ENCODE results near the gene HDDC3.

Gene HDDC3

DNA sequence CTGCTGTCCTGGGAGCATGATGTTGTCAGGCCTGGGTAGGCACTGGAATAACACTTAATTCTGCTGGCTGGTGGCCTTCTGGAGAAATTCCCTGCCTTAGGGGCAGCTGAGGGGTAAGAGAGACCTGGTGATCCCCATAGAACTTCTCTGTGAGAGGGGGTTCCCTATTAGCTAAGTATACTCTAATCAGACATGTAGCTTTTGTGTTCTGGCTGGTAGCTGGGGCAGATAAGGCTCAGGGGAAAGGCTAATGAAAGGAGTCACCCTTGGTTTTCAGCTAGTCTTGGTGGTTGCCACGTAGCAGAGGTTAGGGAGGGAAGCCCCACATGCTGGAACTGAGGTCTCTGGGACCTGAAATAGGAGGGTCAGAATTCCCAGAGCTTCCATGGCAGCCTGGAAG is 952 bp upstream of the HDDC3 start:
- Histone ChIP-seq H3K27ac (replicated peaks) (no peak overlapping the region), H3K27me3 (ENCODE audit: insufficient read depth, poor library complexity, severe bottlenecking) (no peaks in the 10 kb centered on the region), H3K4me3 (replicated peaks; ENCODE audit: insufficient read depth, low read length) (no peak overlapping the region)
- TF ChIP-seq POLR2AphosphoS5 (IDR thresholded peaks at IDR 0.05; ENCODE audit: low read depth) = no peak
- no peak for DNase-seq (ENCODE audit: low read depth in 1 of 2, low spot score in 1 of 2)

GRCh38 chr15:90932660-90932991 is 277 bp upstream of the HDDC3 start:
- Histone ChIP-seq H3K4me3 (replicated peaks; ENCODE audit: insufficient read depth, low read length) (peak overlapping the region; percentile 75; the same call in 1 of the 2 replicates), H3K27me3 (ENCODE audit: insufficient read depth, poor library complexity, severe bottlenecking) (no peaks in the 10 kb centered on the region), H3K27ac (replicated peaks) (peak overlapping the region; percentile 93)
- DNase-seq (ENCODE audit: low read depth in 1 of 2, low spot score in 1 of 2) = no peak
- no peak for TF ChIP-seq REST (IDR thresholded peaks at IDR 0.05; ENCODE audit: insufficient replicate concordance, low read depth)
- TF ChIP-seq SPI1 (IDR thresholded peaks at IDR 0.05; ENCODE audit: borderline replicate concordance, low read depth) = peak; percentile 48; the same call in 1 of the 2 replicates

GRCh38 chr15:90931575-90931827 is 848 bp downstream of the HDDC3 start:
- peak overlapping the region; percentile 93 for H3K27ac ChIP-seq (replicated peaks)
- no peaks in the 10 kb centered on the region for H3K27me3 ChIP-seq (ENCODE audit: insufficient read depth, poor library complexity, severe bottlenecking)
- DNase-seq (ENCODE audit: low read depth in 1 of 2, low spot score in 1 of 2) = no peak
- no peak for TF ChIP-seq SPI1 (IDR thresholded peaks at IDR 0.05; ENCODE audit: borderline replicate concordance, low read depth)
- TF ChIP-seq GABPA (IDR thresholded peaks at IDR 0.05; ENCODE audit: low read depth) = no peak
- no peak for TF ChIP-seq POLR2AphosphoS5 (IDR thresholded peaks at IDR 0.05; ENCODE audit: low read depth)
- no peak for TF ChIP-seq REST (IDR thresholded peaks at IDR 0.05; ENCODE audit: insufficient replicate concordance, low read depth)
- TF ChIP-seq, protein P1, sequence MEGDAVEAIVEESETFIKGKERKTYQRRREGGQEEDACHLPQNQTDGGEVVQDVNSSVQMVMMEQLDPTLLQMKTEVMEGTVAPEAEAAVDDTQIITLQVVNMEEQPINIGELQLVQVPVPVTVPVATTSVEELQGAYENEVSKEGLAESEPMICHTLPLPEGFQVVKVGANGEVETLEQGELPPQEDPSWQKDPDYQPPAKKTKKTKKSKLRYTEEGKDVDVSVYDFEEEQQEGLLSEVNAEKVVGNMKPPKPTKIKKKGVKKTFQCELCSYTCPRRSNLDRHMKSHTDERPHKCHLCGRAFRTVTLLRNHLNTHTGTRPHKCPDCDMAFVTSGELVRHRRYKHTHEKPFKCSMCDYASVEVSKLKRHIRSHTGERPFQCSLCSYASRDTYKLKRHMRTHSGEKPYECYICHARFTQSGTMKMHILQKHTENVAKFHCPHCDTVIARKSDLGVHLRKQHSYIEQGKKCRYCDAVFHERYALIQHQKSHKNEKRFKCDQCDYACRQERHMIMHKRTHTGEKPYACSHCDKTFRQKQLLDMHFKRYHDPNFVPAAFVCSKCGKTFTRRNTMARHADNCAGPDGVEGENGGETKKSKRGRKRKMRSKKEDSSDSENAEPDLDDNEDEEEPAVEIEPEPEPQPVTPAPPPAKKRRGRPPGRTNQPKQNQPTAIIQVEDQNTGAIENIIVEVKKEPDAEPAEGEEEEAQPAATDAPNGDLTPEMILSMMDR (IDR thresholded peaks at IDR 0.05; ENCODE audit: insufficient read depth, low read length) = no peak
- peak overlapping the region; percentile 75 for H3K4me3 ChIP-seq (replicated peaks; ENCODE audit: insufficient read depth, low read length)

DNA sequence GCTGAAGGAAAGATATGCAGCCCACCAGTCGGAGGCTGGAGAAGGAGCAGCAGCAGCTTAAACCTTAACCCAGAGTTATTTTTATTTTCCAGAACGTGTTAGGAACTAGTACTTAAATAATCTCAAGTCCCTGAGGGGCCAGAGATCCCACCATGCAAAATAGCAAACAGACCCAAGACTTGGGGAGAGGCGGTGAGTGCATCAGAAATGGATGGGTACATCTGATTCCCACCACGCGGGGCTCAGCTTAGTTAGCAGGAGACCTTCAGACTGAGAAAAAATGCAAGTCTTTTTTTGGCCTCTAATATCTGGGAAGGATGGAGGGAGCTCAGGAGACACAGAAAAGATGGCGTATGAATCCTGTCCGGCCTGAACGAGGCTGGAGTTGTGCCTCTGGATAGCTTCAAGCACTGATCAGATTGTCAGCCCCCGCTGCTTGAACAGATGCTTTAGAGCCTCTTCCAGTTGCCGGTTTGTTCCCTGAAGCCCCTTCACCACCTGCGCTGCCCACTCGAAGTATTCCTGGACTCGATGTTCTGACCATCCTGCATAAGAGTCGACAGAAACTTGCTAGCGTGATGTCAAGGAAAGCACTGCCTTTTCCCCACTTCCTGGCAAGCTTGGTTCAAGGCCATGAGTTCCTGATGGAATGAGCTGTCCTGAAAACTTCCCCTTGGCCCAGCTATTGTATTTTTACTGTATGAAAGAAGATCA is 1.3 kb downstream of the HDDC3 start:
- no peak for TF ChIP-seq REST (IDR thresholded peaks at IDR 0.05; ENCODE audit: insufficient replicate concordance, low read depth)
- no peak for TF ChIP-seq GABPA (IDR thresholded peaks at IDR 0.05; ENCODE audit: low read depth)
- TF ChIP-seq POLR2AphosphoS5 (IDR thresholded peaks at IDR 0.05; ENCODE audit: low read depth) = no peak
- TF ChIP-seq, protein P1 (IDR thresholded peaks at IDR 0.05; ENCODE audit: insufficient read depth, low read length) = no peak
- TF ChIP-seq SPI1 (IDR thresholded peaks at IDR 0.05; ENCODE audit: borderline replicate concordance, low read depth) = no peak
- H3K27ac ChIP-seq (replicated peaks) = peak overlapping the region; percentile 93

More for the DNA sequence above, 1.3 kb downstream of the HDDC3 start:
- Histone ChIP-seq H3K4me3 (replicated peaks; ENCODE audit: insufficient read depth, low read length) (peak overlapping the region; percentile 75), H3K27me3 (ENCODE audit: insufficient read depth, poor library complexity, severe bottlenecking) (no peaks in the 10 kb centered on the region)
- DNase-seq (ENCODE audit: low read depth in 1 of 2, low spot score in 1 of 2) = no peak

Measured in HL-60 (cell line).